ENCODE results near the gene RAB11FIP4.

GRCh38 chr17:31517524-31517923, 126.0 kb downstream of the RAB11FIP4 start:
- TF ChIP-seq CTCF (IDR thresholded peaks at IDR 0.05; ENCODE audit: control extremely low read depth in 1 of 3, insufficient read depth in 1 of 3, low read depth in 1 of 3, low read length in 3 of 3) (peak; percentile 57 to 71 (median 69)), EP300 (IDR thresholded peaks at IDR 0.05; ENCODE audit: borderline replicate concordance in 1 of 2, low read depth in 2 of 2, low read length in 2 of 2) (no peak), KDM5A (IDR thresholded peaks at IDR 0.05; ENCODE audit: low read length) (no peak), EZH2 (IDR thresholded peaks at IDR 0.05; ENCODE audit: low read depth, low read length, severe bottlenecking) (no peak), RAD21 (IDR thresholded peaks at IDR 0.05 in 1 of 2, conservative IDR thresholded peaks at IDR 0.05 in 1 of 2; ENCODE audit: low read depth in 2 of 2, low read length in 2 of 2) (peak; percentile 82 to 91), POLR2AphosphoS5 (IDR thresholded peaks at IDR 0.05; ENCODE audit: low read depth, low read length) (no peak), E2F6 (IDR thresholded peaks at IDR 0.05) (no peak), EGR1 (IDR thresholded peaks at IDR 0.05; ENCODE audit: borderline replicate concordance, low read depth, low read length) (no peak), POLR2A (IDR thresholded peaks at IDR 0.05; ENCODE audit: control extremely low read depth in 1 of 2, low read depth in 2 of 2, low read length in 2 of 2) (no peak), BRCA1 (IDR thresholded peaks at IDR 0.05; ENCODE audit: low read depth, low read length) (no peak), CREB1 (IDR thresholded peaks at IDR 0.05) (no peak), TCF12 (IDR thresholded peaks at IDR 0.05; ENCODE audit: low read depth, low read length) (no peak)
